ENCODE results near the gene UBASH3A. TPM values are rescaled to one million over a fixed set of nuclear protein-coding genes. Genes with fewer than 3 reads are reported as not detected.
A peak's percentile ranks its signal among the peaks of the same experiment; 100 is the strongest.

Gene UBASH3A
- total RNA-seq, 1 experiment from 2014 or later: not detected

- TF ChIP-seq CTCF (IDR thresholded peaks at IDR 0.05; ENCODE audit: insufficient read depth in 1 of 2, low read depth in 1 of 2, low read length in 1 of 2, severe bottlenecking in 1 of 2, unreplicated experiment in 1 of 2): no peak
- CTCF ChIA-PET: no interaction called here
These were observed 34.1 kb downstream of the UBASH3A start for GRCh38 chr21:42437786-42438185.

GRCh38 chr21:42438316-42439205 lies 34.9 kb downstream of the UBASH3A start:
- no peaks in the 10 kb centered on the region for H3K9me3 Mint-ChIP-seq (ENCODE audit: unreplicated experiment)
- DNase-seq: no peak
- POLR2A ChIA-PET: no interaction called here
- H3K27ac Mint-ChIP-seq (ENCODE audit: unreplicated experiment): no peak overlapping the region
- CTCF ChIA-PET: no interaction called here
- Histone ChIP-seq H3K36me3 (ENCODE audit: control insufficient read depth, insufficient read depth, low read length) (no peaks in the 10 kb centered on the region), H3K4me3 (ENCODE audit: low read depth, low read length) (no peak overlapping the region), H3K27me3 (replicated peaks; ENCODE audit: control insufficient read depth, insufficient read depth, low read length) (no peaks in the 10 kb centered on the region), H3K9me3 (no peaks in the 10 kb centered on the region), H3K4me1 (no peaks in the 10 kb centered on the region)
- intact Hi-C loops (cut with micrococcal nuclease; ENCODE audit: unreplicated experiment): no loop called here
- no peaks in the 10 kb centered on the region for H3K4me1 Mint-ChIP-seq (ENCODE audit: low read depth, unreplicated experiment)
- TF ChIP-seq CTCF (IDR thresholded peaks at IDR 0.05; ENCODE audit: insufficient read depth in 1 of 2, low read depth in 1 of 2, low read length in 1 of 2, severe bottlenecking in 1 of 2, unreplicated experiment in 1 of 2): no peak
- BruUV-seq (replicated peaks): no TSS peak
- H3K4me3 Mint-ChIP-seq (ENCODE audit: unreplicated experiment): no peak overlapping the region
- peaks cover 11% of the 10 kb centered on the region for H3K27me3 Mint-ChIP-seq (ENCODE audit: insufficient read depth, unreplicated experiment)
- H3K36me3 Mint-ChIP-seq (ENCODE audit: insufficient read depth, unreplicated experiment): no peaks in the 10 kb centered on the region

More at GRCh38 chr21:42437786-42438185, 34.1 kb downstream of the UBASH3A start:
- peak in 1 of 2 experiments; percentile 49 for DNase-seq
- H3K9me3 ChIP-seq: no peaks in the 10 kb centered on the region
- no peaks in the 10 kb centered on the region for H3K4me1 Mint-ChIP-seq (ENCODE audit: low read depth, unreplicated experiment)
- no peak overlapping the region for H3K4me3 ChIP-seq (ENCODE audit: low read depth, low read length)
- no peak overlapping the region for H3K27ac Mint-ChIP-seq (ENCODE audit: unreplicated experiment)
- no peaks in the 10 kb centered on the region for H3K36me3 Mint-ChIP-seq (ENCODE audit: insufficient read depth, unreplicated experiment)
- intact Hi-C loops (cut with micrococcal nuclease; ENCODE audit: unreplicated experiment): no loop called here
- no peaks in the 10 kb centered on the region for H3K27me3 ChIP-seq (replicated peaks; ENCODE audit: control insufficient read depth, insufficient read depth, low read length)
- H3K27me3 Mint-ChIP-seq (ENCODE audit: insufficient read depth, unreplicated experiment): peaks cover 11% of the 10 kb centered on the region
- H3K36me3 ChIP-seq (ENCODE audit: control insufficient read depth, insufficient read depth, low read length): no peaks in the 10 kb centered on the region
- H3K4me1 ChIP-seq: no peaks in the 10 kb centered on the region
- H3K4me3 Mint-ChIP-seq (ENCODE audit: unreplicated experiment): no peak overlapping the region
- POLR2A ChIA-PET: no interaction called here
- H3K9me3 Mint-ChIP-seq (ENCODE audit: unreplicated experiment): no peaks in the 10 kb centered on the region
- BruUV-seq (replicated peaks): no TSS peak

- no peak for DNase-seq
- H3K9me3 ChIP-seq: no peaks in the 10 kb centered on the region
- H3K4me3 ChIP-seq (ENCODE audit: low read depth, low read length): no peak overlapping the region
- no peak for TF ChIP-seq CTCF (IDR thresholded peaks at IDR 0.05; ENCODE audit: insufficient read depth in 1 of 2, low read depth in 1 of 2, low read length in 1 of 2, severe bottlenecking in 1 of 2, unreplicated experiment in 1 of 2)
- Mint-ChIP-seq H3K4me1 (ENCODE audit: low read depth, unreplicated experiment) (no peaks in the 10 kb centered on the region), H3K4me3 (ENCODE audit: unreplicated experiment) (no peak overlapping the region), H3K9me3 (ENCODE audit: unreplicated experiment) (no peaks in the 10 kb centered on the region), H3K36me3 (ENCODE audit: insufficient read depth, unreplicated experiment) (no peaks in the 10 kb centered on the region), H3K27me3 (ENCODE audit: insufficient read depth, unreplicated experiment) (peaks cover 11% of the 10 kb centered on the region), H3K27ac (ENCODE audit: unreplicated experiment) (no peak overlapping the region)
- ChIA-PET CTCF (interaction anchor here (0.6 kb wide), 1 partner anchor 73 kb away, joined by 3 read pairs; no protein-coding TSS in a partner anchor), POLR2A (no interaction called here)
- H3K27me3 ChIP-seq (replicated peaks; ENCODE audit: control insufficient read depth, insufficient read depth, low read length): no peaks in the 10 kb centered on the region
- H3K36me3 ChIP-seq (ENCODE audit: control insufficient read depth, insufficient read depth, low read length): no peaks in the 10 kb centered on the region
- BruUV-seq (replicated peaks): no TSS peak
- H3K4me1 ChIP-seq: no peaks in the 10 kb centered on the region
- intact Hi-C loops (cut with micrococcal nuclease; ENCODE audit: unreplicated experiment): no loop called here
These were observed 35.8 kb downstream of the UBASH3A start for GRCh38 chr21:42439284-42440186.

Data from Caco-2 (cell line).